Activated CD4-positive, alpha-beta T cell treated with anti-CD3 and anti-CD28 coated beads, Interleukin-2, amount 50 U/mL, for 1 hour (primary cell): ENCODE data around the gene RUVBL2.

Experiments
- DNase-seq: peaks from one replicate; pipeline ENCODE4 v3.0.0-alpha.2; 2020

Gene RUVBL2

GRCh38 chr19:48964205-48965039 lies 29.3 kb upstream of the RUVBL2 start:
- DNase-seq, result no peak

- DNase-seq, result peak; percentile 80
Measured at GRCh38 chr19:48965040-48965805, 28.5 kb upstream of the RUVBL2 start, which contains the start of gene FTL. FTL (plus strand) TSS chr19:48965309; CDS start chr19:48965508, 199 bp downstream.

GRCh38 chr19:48965806-48966540 lies 27.7 kb upstream of the RUVBL2 start:
- peak; percentile 89 for DNase-seq

GRCh38 chr19:48966541-48967345 lies 26.9 kb upstream of the RUVBL2 start:
- no peak for DNase-seq

- DNase-seq, result no peak
Measured at GRCh38 chr19:48967346-48968178, 26.1 kb upstream of the RUVBL2 start.

- no peak for DNase-seq
Measured at GRCh38 chr19:48968179-48968661, 25.5 kb upstream of the RUVBL2 start.

GRCh38 chr19:48968813-48969218 lies 24.9 kb upstream of the RUVBL2 start:
- DNase-seq, result no peak

GRCh38 chr19:48969276-48970138 lies 24.2 kb upstream of the RUVBL2 start:
- no peak for DNase-seq

GRCh38 chr19:48970139-48970766 lies 23.4 kb upstream of the RUVBL2 start:
- no peak for DNase-seq

- peak; percentile 85 for DNase-seq
Measured at GRCh38 chr19:48970923-48971395, 22.7 kb upstream of the RUVBL2 start.

GRCh38 chr19:48975947-48976847 lies 17.5 kb upstream of the RUVBL2 start:
- DNase-seq, result peak; percentile 32

- no peak for DNase-seq
Measured at GRCh38 chr19:48977061-48977460, 16.6 kb upstream of the RUVBL2 start.

GRCh38 chr19:48982280-48982679 lies 11.4 kb upstream of the RUVBL2 start:
- DNase-seq, result no peak

GRCh38 chr19:48985711-48986110 lies 8.0 kb upstream of the RUVBL2 start:
- no peak for DNase-seq

GRCh38 chr19:48986211-48986610 lies 7.5 kb upstream of the RUVBL2 start:
- no peak for DNase-seq

- no peak for DNase-seq
Measured at GRCh38 chr19:48987323-48987722, 6.4 kb upstream of the RUVBL2 start.

- no peak for DNase-seq
Measured at GRCh38 chr19:48988286-48988685, 5.4 kb upstream of the RUVBL2 start.

GRCh38 chr19:48988860-48989259 lies 4.8 kb upstream of the RUVBL2 start:
- no peak for DNase-seq
